PC-3 (cell line): ENCODE measurements around the gene EHMT1. TPM values are rescaled to one million over a fixed set of nuclear protein-coding genes. Genes with fewer than 3 reads are reported as not detected.

Experiments
- ATAC-seq: fragments of 200-7000 bp; cut with Tn5 transposase; 2 replicates; pipeline ENCODE4 v1.9.1; 2020; ENCODE audit warnings: mild to moderate bottlenecking, moderate library complexity
- BruUV-seq: library from RNA; stranded (reverse); fragments of 400-500 nt; replicated peaks from 2 replicates; lab custom pipeline; 2021; lab: Mats Ljungman, UMichigan
- CTCF ChIA-PET: fragments of 300-600 bp; sonication (Branson Sonifier 250); formaldehyde crosslinking; loops from one replicate; lab custom pipeline; 2022; ENCODE audit warnings: antibody characterized with exemption; lab: Charles Lee
- POLR2A ChIA-PET: fragments of 300-600 bp; sonication (Branson Sonifier 250); formaldehyde crosslinking; loops from one replicate; lab custom pipeline; 2022; ENCODE audit warnings: antibody characterized with exemption; ENCODE audit not compliant: unreplicated experiment; lab: Charles Lee
- DNase-seq: peaks from one replicate; pipeline ENCODE4 v3.0.0-alpha.2; 2015
- H2AFZ ChIP-seq: fragments of 300-600 bp; sonication (generic); 2 replicates; pipeline ENCODE4 v1.6.0; 2016; ENCODE audit warnings: antibody characterized with exemption, low read length
- H3F3A ChIP-seq: fragments of 300-600 bp; sonication (generic); one replicate; pipeline ENCODE4 v1.6.0; 2017; ENCODE audit warnings: antibody characterized with exemption, low read length, control low read depth, mild to moderate bottlenecking; ENCODE audit not compliant: unreplicated experiment
- H3K27ac ChIP-seq: fragments of 300-600 bp; sonication (generic); 2 replicates; pipeline ENCODE4 v1.5.1; 2016; ENCODE audit warnings: mild to moderate bottlenecking, low read length
- H3K27me3 ChIP-seq: fragments of 300-600 bp; sonication (generic); 2 replicates; pipeline ENCODE4 v1.6.1; 2016; ENCODE audit warnings: low read length, mixed read lengths
- H3K36me3 ChIP-seq: fragments of 300-600 bp; sonication (generic); 2 replicates; pipeline ENCODE4 v1.6.1; 2016; ENCODE audit warnings: low read depth, mixed run types, low read length, mixed read lengths
- H3K4me1 ChIP-seq: fragments of 300-600 bp; sonication (generic); 2 replicates; pipeline ENCODE4 v1.5.1; 2016; ENCODE audit warnings: low read length; ENCODE audit not compliant: insufficient read depth
- H3K4me2 ChIP-seq: fragments of 300-600 bp; sonication (generic); 2 replicates; pipeline ENCODE4 v1.6.0; 2016; ENCODE audit warnings: low read length
- H3K4me3 ChIP-seq: fragments of 300-600 bp; sonication (generic); 2 replicates; pipeline ENCODE4 v1.5.1; 2016; ENCODE audit warnings: mild to moderate bottlenecking, low read length, mixed read lengths
- H3K79me2 ChIP-seq: fragments of 300-600 bp; sonication (generic); 2 replicates; pipeline ENCODE4 v1.6.1; 2017; ENCODE audit warnings: low read length, mixed read lengths
- H3K9ac ChIP-seq: fragments of 300-600 bp; sonication (generic); 2 replicates; pipeline ENCODE4 v1.6.0; 2016; ENCODE audit warnings: mild to moderate bottlenecking, low read length
- H3K9me2 ChIP-seq: fragments of 300-600 bp; sonication (generic); replicated peaks from 2 replicates; pipeline ENCODE4 v1.6.1; 2016; ENCODE audit warnings: mixed run types, low read length, mixed read lengths
- H3K9me3 ChIP-seq: fragments of 300-600 bp; sonication (generic); 2 replicates; pipeline ENCODE4 v1.6.1; 2016; ENCODE audit warnings: low read length, mixed read lengths
- H4K20me1 ChIP-seq: fragments of 300-600 bp; sonication (generic); 2 replicates; pipeline ENCODE4 v1.6.1; 2016; ENCODE audit warnings: low read length, mixed read lengths
- CTCF ChIP-seq: fragments of 300-600 bp; sonication (generic); conservative IDR thresholded peaks from 2 replicates; pipeline ENCODE4 v1.5.1; 2017; ENCODE audit warnings: antibody characterized with exemption, low read depth, mild to moderate bottlenecking, low read length
- EZH2 ChIP-seq: fragments of 300-600 bp; sonication (generic); IDR thresholded peaks from one replicate; pipeline ENCODE4 v1.6.1; 2017; ENCODE audit warnings: antibody characterized with exemption, mild to moderate bottlenecking, low read length; ENCODE audit not compliant: unreplicated experiment
- EZH2phosphoT487 ChIP-seq: fragments of 300-600 bp; sonication (generic); IDR thresholded peaks from 2 replicates; pipeline ENCODE4 v1.6.1; 2018; ENCODE audit warnings: mild to moderate bottlenecking, antibody characterized with exemption, low read length, borderline replicate concordance
- intact Hi-C: fragments of 100-400 bp; cut with micrococcal nuclease; formaldehyde crosslinking; loops from 2 replicates; pipeline ENCODE4 v1.9.0; 2023
- total RNA-seq: library from RNA; depleted of rRNA; stranded (reverse); fragments of >200 nt; gene quantifications from 2 replicates; pipeline ENCODE4 v1.2.3, GENCODE V29; 2014

EHMT1 gene
- total RNA-seq, 1 experiment from 2014 or later = 42.8 TPM

GRCh38 chr9:137613259-137613658 lies 5.5 kb upstream of the EHMT1 start:
- Histone ChIP-seq H3K9me3 (no peaks in the 10 kb centered on the region), H3K4me1 (peaks cover 36% of the 10 kb centered on the region), H3K4me2 (peak overlapping the region; percentile 81), H2AFZ (no peak overlapping the region), H3K79me2 (peaks cover 61% of the 10 kb centered on the region), H3K27ac (peak overlapping the region; percentile 99), H3K27me3 (no peaks in the 10 kb centered on the region), H3K36me3 (peaks cover 5% of the 10 kb centered on the region; the same call in 1 of the 2 replicates), H4K20me1 (no peaks in the 10 kb centered on the region), H3K9ac (peak overlapping the region; percentile 55; the same call in 1 of the 2 replicates), H3K4me3 (no peak overlapping the region), H3K9me2 (no peaks in the 10 kb centered on the region), H3F3A (no peaks in the 10 kb centered on the region)
- CTCF ChIA-PET = no interaction called here
- no peak for TF ChIP-seq EZH2
- no peak for TF ChIP-seq CTCF
- no peak for TF ChIP-seq EZH2phosphoT487
- no TSS peak for BruUV-seq
- POLR2A ChIA-PET = no interaction called here
- ATAC-seq (no peak), DNase-seq (no peak)
- intact Hi-C loops = no loop called here

DNA sequence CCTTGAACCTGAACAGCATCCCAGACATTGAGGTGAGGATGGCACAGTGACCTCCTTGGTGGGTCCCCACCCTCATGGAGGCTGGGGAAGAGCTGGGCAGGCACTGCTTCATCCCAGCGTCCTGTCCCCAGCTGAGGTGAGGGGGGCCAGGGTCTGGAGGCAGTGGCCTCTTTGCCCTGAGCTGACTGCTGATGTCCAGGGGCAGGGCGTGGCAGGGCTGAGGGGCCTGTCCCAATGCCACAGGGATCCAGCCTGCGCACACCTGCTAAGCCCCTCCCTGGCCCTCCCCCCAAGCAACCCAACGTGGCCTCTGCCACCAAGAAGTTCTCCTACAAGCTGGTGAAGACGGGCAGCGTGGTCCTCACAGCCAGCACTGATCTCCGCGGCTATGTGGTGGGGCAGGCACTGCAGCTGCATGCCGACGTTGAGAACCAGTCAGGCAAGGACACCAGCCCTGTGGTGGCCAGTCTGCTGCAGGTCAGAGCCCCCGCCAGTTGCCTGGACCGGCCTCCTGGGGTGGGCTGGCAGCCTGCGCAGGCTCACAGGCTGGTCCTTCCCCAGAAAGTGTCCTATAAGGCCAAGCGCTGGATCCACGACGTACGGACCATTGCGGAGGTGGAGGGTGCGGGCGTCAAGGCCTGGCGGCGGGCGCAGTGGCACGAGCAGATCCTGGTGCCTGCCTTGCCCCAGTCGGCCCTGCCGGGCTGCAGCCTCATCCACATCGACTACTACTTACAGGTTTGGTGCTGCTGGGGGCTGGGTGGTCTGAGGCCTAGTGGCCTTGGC lies 4.9 kb upstream of the EHMT1 start:
- CTCF ChIA-PET = no interaction called here
- no peaks in the 10 kb centered on the region for H3K27me3 ChIP-seq
- no peak overlapping the region for H3K9ac ChIP-seq
- H3K9me3 ChIP-seq = no peaks in the 10 kb centered on the region
- H3K4me2 ChIP-seq = no peak overlapping the region
- no peak overlapping the region for H3K4me3 ChIP-seq
- no peak overlapping the region for H2AFZ ChIP-seq
- H3K27ac ChIP-seq = peak overlapping the region; percentile 99; the same call in 1 of the 2 replicates
- DNase-seq (no peak), ATAC-seq (no peak)
- intact Hi-C loops = no loop called here
- H3F3A ChIP-seq = no peaks in the 10 kb centered on the region
- H3K79me2 ChIP-seq = peaks cover 57% of the 10 kb centered on the region
- no peaks in the 10 kb centered on the region for H4K20me1 ChIP-seq
- H3K4me1 ChIP-seq = peaks cover 36% of the 10 kb centered on the region
- no TSS peak for BruUV-seq
- no peak for TF ChIP-seq EZH2phosphoT487
- TF ChIP-seq CTCF = no peak
- TF ChIP-seq EZH2 = no peak
- POLR2A ChIA-PET = no interaction called here
- no peaks in the 10 kb centered on the region for H3K9me2 ChIP-seq
- peaks cover 5% of the 10 kb centered on the region; the same call in 1 of the 2 replicates for H3K36me3 ChIP-seq
